T1000 (cell line): ENCODE data around the gene PCYT2.

Source experiments
- DNase-seq: peaks from one replicate; lab custom pipeline; 2025; ENCODE audit warnings: mixed read lengths; lab: John Stamatoyannopoulos, UW

PCYT2 gene

GRCh38 chr17:81912441-81913309 is 1.5 kb upstream of the PCYT2 start:
- peak; percentile 60 for DNase-seq

DNA sequence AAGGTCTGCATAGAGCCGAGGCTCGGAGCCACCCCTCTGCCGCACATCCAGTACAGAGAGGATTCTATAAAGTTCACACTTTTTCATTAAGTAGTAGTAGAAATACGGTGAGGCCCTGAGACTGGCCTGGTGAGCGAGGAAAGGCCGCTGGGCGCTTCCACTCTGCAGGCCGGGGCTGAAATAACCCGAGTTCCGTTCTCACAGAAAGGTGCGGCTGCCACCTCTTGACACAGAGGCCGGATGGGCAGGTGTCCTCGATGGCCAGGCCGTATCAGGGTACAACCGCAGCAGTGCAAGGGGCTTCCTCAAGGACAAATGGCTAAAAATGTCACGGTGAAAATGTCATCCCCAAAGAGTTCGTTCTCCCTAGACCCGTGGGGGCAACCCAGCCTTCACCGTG is 770 bp upstream of the PCYT2 start:
- no peak for DNase-seq

GRCh38 chr17:81910840-81911276 is 341 bp downstream of the PCYT2 start:
- DNase-seq: no peak

DNA sequence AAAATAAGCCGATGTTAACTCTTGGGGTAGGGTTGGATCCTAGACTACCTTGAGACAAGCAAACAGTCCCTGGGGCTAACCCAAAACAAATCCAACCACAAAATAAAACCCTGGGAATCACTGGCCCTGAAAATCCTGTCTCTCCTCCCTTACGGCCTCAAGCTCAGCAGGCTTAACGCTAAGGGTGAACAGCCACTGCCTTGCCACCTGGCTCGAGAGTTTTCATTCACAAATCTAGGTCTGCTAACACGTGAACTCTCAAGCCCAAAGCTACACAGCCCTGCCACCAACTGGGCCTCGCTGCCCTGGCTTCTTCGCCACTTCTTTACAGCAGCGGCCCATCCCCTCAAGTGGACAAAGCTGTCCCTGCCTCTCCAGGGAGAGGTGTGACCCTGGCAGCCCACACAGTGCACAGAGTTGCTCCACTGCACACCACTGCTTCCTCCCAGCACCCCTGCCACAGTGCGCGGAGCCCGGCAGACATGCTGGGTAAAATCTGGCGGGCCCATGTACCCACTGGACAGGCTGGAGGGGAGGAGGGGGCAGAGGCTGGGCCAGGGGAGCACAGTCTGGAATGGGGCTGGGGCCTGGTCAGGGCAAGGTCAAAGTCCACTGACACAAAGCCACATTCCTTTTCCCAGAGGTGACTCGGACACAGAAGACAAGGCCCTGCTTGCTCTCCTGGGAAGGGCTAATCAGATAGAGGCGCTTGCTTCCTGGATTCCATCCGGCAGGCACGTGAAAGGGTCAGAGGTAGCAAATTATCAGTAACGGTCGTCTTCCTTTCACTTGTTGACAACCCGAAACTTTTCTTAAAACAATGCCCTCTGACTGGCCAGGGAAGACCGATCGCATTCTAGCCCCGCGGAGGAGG is 996 bp downstream of the PCYT2 start:
- DNase-seq: no peak

- no peak for DNase-seq
Measured at GRCh38 chr17:81909231-81909630, 2.0 kb downstream of the PCYT2 start.

DNA sequence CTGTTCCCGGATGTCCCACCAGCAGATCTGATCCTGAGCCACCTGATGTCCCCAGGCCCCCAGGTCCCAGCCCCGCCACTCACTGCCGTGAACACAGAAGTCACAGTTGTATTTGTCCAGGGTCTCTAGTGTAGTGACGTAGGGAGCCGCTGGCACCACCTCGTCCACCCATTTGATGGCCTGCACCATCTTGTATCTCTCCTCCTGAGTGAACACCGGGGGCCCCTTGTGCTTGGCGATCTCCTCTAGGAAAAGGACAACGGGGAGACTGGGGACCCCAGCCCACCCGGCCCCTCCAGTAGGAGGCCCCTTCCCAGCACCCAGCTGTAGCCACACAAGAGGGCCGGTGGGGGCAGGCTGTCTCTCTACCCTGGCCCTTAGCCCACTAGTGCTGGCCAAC is 2.4 kb downstream of the PCYT2 start:
- DNase-seq: no peak

GRCh38 chr17:81907219-81908145 is 3.7 kb downstream of the PCYT2 start:
- DNase-seq: no peak

DNA sequence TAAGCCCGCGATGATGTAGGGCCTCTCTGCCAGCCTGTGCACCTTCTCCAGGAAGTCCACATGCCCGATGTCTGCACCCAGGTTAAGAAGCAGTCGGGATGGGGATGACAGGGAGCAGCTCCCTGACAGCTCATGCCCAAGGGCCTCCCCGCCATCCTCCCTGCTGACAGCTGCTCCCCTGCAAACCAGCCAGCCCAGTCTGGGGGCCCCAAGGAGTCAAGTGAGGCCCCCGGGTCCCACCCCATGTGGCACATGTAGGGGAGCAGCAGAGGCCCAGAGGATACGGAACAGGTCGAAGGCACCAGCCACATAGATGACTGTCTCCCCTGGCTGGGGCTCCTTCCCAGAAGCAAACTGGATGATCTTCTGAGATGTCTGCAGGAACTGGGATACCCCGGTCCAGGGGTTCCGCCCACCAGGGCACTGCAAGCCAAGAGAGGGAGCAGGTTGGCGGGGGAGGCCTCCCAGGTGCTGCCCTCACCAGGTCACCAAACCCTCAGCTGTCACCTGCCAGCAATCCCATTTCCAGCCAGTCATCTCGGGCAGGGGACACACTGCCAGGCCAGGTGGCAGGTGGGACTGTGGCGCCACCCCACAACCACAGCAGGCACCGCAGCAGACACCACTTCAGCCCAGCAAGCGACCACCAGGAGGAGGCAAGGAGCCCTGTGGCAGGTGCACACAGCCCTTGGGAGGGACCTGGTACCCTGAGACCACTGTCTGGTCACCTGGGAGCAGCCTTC is 4.6 kb downstream of the PCYT2 start:
- DNase-seq: no peak

DNA sequence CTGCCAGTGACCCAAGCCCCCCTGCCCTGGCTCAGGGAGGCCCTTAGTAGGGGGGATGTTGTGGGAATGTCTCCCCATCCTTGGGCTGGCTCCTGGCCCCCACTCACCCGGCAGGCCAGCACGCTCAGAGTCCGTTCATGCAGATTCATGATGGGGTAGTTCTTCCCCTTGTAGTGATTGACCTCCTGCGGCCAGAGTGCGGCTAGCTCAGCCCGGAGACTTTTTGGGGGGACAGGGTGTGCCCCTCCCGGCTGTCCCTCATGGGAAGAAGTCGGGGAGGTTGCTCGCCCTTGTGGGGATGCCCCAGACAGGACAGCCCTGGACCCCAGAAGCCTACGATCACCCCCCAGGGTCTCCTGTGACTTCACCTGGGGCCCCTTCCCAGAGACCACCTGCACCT is 5.2 kb downstream of the PCYT2 start:
- no peak for DNase-seq

DNA sequence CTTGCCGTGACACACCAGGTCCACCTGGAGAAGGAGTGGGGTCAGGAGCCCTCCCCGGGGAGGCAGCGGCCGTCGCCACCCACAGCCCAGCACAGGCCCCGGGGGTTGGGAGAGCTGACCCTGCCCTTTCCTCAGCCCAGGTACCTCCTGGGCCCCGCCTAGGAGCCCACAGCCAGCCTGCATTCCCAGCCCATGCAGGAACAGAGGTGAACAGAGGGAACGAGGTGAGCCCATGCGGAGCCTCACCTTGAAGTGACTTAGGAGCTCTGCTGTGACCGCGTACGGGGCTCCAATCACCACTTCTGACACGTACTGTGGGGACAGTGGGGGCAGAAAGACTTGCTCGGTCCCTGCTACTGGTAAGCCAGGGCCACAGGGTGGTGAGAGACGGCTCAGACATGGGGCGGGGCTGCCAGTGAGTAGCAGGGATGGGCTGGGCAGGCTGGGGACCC is 5.7 kb downstream of the PCYT2 start:
- no peak for DNase-seq

- DNase-seq: no peak
Measured at GRCh38 chr17:81904600-81905423, 6.4 kb downstream of the PCYT2 start.

- DNase-seq: no peak
Measured at GRCh38 chr17:81903896-81904599, 7.2 kb downstream of the PCYT2 start.

GRCh38 chr17:81903415-81903831 is 7.8 kb downstream of the PCYT2 start:
- no peak for DNase-seq

DNA sequence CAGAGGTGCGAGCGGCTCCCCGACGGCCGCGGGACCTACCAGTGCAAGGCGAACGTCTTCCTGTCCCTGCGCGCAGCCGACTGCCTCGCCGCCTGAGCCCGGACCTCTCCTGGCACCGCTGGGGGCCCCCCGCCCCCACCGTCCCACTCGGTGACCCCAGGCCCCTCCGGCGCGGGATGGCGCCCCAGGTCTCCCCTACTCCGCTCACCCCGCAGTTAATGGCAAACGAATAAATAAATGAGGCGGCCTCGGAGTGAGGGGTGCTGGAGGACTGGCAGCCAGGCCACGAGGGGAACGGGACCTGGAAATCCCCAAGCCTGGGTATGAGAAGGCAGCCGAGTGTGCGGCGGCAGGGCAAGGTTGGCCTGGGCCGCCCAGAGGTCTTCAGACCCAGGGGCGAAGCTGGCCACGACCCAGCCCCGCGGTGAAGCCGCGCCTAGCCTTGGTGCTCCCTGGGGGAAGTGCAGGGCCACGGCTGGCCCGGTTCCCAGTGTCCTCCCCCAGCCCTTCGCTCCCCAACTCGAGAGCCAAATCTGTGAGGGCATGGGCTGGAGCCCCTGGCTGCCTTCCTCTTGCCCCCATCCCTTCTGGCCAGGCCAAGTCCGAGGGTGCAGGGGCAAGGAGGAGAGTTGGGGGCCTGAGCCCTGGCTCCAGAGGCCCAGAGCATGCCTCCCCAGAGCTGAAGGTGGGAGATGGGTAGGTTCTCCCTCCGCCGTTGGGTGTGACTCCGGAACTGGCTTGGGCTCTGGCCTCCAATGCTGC is 8.4 kb downstream of the PCYT2 start:
- DNase-seq: no peak

DNA sequence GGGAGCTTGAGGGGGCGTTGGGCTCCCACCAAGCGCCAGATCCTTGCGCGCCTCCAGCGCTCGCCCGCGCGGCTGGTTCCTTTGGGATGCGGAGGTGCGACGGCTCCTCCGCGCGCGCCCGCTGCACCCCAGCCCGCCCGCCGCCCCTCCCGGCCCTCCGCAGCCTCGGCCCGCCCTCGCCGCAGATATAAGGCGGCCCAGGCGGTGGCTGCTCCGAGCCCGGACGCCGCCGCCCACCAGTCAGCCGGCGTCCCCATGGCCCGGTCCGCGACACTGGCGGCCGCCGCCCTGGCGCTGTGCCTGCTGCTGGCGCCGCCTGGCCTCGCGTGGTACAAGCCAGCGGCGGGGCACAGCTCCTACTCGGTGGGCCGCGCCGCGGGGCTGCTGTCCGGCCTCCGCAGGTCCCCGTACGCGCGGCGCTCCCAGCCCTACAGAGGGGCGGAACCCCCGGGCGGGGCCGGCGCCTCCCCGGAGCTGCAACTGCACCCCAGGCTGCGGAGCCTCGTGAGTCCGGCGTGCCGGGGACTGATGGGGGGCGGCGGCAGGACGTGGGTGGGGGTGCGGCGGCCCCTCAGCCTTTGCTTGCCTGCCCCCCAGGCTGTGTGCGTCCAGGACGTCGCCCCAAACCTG is 9.1 kb downstream of the PCYT2 start, which contains the start of gene NPB:
NPB (plus strand) TSS at position 216 of the 630 bp plus-strand sequence; CDS start at position 256, 40 bp downstream.
- no peak for DNase-seq

DNA sequence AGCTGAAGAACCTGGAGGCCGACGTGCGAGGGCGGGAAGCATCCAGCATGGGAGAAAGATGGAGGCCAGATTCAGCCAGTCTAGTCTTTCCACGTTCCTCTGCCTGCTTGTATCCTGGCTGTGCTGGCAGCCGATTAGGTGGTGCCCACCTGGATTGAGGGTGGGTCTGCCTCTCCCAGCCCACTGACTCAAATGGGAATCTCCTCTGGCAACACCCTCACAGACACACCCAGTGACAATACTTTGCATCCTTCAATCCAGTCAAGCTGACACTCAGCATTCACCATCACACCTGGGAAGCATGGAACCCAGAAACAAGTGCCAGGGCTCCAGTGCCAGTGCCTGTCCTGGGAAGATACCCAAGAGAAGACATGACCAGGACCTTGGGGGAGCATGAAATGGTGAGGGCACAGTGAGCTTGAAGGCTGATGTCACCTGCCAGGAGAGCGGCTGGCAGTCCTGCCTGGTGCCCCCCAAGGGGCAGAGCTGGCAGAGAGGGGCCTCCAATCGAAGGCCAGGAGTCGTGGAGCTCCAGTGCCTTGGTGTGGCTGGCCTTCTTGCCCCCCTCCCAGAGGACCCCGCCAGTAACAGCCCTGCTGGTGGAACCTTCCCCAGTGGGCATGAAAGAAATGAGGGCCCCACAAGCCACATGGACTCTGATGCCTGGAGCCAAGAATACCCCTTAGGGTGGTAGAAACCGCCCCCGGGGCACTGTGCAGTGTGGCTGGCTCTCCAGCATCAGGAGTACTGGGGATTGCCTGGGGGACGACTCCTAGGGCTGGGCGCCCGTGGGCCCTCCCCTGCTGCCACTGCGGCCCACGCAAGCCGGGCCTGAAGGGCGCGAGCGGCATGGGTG is 9.8 kb downstream of the PCYT2 start:
- DNase-seq: no peak

DNA sequence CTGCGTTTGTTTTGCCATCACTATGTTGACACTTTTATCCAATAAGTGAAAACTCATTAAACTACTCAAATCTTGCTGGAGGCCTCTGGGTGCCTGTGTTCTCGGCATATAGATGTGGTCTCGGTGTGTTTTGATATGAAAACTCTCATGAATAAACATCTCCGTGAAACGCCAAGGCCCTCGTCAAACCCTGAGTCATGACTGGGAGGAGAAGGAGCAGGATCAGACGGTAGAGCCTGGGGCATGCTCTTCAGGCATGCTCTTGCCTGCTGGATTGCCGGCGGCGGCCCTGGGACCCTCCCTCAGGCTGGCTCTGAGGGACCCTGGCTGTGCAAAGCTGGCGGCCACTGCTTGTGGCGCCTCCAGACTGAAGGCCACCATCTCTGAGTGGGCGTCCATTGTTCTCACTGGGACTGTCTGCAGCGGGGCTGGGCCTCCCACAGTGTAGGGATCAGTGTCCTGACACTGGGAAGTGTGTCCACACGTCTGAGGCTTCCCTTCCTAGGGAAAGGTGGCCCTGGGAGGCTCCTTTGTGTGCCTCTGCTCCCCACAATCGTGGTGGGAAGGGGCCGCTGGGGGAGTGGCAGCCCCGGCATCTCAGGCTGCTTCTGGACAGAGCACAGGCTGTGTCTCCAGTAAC is 10.9 kb downstream of the PCYT2 start:
- DNase-seq: no peak
